HEK293T (cell line): Measurements from ENCODE around the gene SLC12A5.

Experiments
- ELF4 ChIP-seq: fragments of 450-650 bp; IDR thresholded peaks from 2 replicates; pipeline ENCODE4 v1.6.1; 2017; ENCODE audit warnings: antibody characterized with exemption
- FOXA1 ChIP-seq: fragments of 450-650 bp; IDR thresholded peaks from 2 replicates; pipeline ENCODE4 v1.6.1; 2016; ENCODE audit warnings: mild to moderate bottlenecking
- SP1 ChIP-seq: fragments of 450-650 bp; IDR thresholded peaks from 2 replicates; pipeline ENCODE4 v1.6.1; 2017
- ZNF384 ChIP-seq: fragments of 450-650 bp; IDR thresholded peaks from 2 replicates; pipeline ENCODE4 v1.6.1; 2016

DNA sequence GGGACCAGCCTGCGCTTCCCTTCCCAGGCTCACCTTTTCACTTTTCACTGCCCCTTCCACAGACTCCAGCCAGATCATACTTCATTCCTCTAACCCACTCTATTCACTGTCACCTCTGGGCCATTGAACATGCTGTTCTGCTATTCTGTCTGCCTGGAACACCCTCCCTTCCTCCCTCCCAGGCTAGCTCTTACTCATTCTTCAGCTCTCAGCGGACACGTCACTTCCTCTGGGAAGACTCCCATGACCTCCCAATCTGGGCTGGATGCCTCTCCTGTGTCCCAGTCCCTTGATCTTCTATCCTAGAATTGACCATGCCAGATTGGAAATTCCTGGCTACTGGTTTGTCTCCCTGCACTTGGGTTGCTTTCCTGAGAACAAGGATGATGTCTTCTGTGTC is 5.0 kb downstream of the SLC12A5 start:
- TF ChIP-seq ELF4 (no peak), FOXA1 (no peak), ZNF384 (no peak), SP1 (no peak)
